Nephron (organoid): ENCODE data around the gene PRKAR1B.

Experiments
- H3K27ac Mint-ChIP-seq, 3 experiments: 2 replicates each; pipeline ENCODE4 v1.8.0; 2020; ENCODE audit warnings: mixed read lengths in 3 of 3, mild to moderate bottlenecking in 2 of 3, moderate library complexity in 1 of 3
- H3K27me3 Mint-ChIP-seq: 2 replicates; pipeline ENCODE4 v1.8.0; 2021; ENCODE audit warnings: low read depth, mild to moderate bottlenecking, moderate library complexity, mixed read lengths
- H3K36me3 Mint-ChIP-seq: 2 replicates; pipeline ENCODE4 v1.8.0; 2020; ENCODE audit warnings: low read depth, mixed read lengths
- H3K4me1 Mint-ChIP-seq: 2 replicates; pipeline ENCODE4 v1.8.0; 2020; ENCODE audit warnings: mixed read lengths
- H3K4me3 Mint-ChIP-seq, 3 experiments: 2 replicates each; pipeline ENCODE4 v1.8.0; 2020; ENCODE audit warnings: mild to moderate bottlenecking in 3 of 3, mixed read lengths in 3 of 3, moderate library complexity in 2 of 3
- H3K9me3 Mint-ChIP-seq: 2 replicates; pipeline ENCODE4 v1.8.0; 2020; ENCODE audit warnings: mixed read lengths
- TF ChIP-seq, protein P1 (sequence below), 3 experiments: fragments of 200-600 bp; sonication (generic); IDR thresholded peaks; one replicate each; pipeline ENCODE4 v1.5.0; 2021; ENCODE audit warnings: antibody characterized with exemption in 3 of 3; ENCODE audit not compliant: unreplicated experiment in 3 of 3

Gene PRKAR1B

DNA sequence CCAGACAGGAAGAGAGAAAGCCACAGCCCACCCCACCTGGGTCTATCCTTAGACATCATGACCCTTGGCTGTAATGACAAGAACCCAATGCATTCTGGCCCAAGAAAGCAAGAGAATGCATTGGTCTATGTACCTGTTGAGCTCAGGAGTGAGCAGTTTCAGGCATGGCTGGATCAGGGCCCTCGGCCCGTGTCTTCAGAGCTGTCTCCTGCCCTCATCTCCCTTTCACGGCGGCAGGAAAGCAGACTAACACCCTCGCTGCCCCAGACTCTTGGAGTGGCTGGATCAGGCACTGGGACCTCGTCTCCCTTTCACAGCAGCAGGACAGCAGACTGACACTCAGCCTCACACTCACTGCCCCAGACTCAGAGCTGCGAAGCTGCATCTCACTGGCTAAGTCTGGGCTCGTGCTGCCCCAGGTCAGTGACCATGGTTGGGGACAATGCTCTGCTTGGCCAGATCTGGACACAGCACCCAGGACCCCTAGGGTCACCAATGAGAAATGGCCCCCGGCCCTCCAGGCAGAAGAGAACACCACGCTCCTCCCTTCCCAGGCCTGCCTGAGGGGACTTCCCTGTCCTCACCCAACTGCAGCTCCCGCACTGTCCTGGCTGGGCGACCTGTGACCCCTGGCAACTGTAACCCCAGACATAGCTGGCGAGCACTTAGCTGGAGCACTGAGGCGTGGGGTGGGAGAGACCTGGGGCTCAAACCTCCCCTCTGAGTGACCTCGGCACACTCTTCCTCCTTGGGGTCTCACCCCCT, 194.5 kb downstream of the PRKAR1B start:
- no peaks in the 10 kb centered on the region for H3K9me3 Mint-ChIP-seq
- H3K27me3 Mint-ChIP-seq, result peaks cover 20% of the 10 kb centered on the region

DNA sequence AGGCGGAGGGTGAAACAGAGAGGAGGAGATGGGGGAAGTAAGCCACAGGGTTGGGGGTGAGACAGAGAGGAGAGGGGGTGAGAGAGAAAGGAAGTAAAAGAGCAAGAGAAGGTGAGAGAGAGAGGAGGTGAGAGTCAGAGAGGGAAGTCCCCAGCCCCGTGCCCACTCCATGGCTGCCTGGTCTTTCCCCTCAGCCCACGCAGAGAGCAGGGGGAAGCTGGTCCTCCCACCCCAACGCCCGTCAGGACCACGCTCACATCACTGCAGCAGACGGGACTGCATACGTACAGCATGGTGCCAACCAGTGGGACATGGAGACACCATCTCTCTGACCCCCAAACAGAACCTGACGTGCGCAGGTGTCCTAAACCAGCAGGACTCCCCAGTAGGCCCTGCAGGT, 195.3 kb downstream of the PRKAR1B start:
- Mint-ChIP-seq H3K9me3 (no peaks in the 10 kb centered on the region), H3K36me3 (no peaks in the 10 kb centered on the region), H3K4me1 (no peaks in the 10 kb centered on the region), H3K27me3 (peaks cover 20% of the 10 kb centered on the region), H3K27ac (no peak overlapping the region), H3K4me3 (no peak overlapping the region)
- TF ChIP-seq, protein P1, sequence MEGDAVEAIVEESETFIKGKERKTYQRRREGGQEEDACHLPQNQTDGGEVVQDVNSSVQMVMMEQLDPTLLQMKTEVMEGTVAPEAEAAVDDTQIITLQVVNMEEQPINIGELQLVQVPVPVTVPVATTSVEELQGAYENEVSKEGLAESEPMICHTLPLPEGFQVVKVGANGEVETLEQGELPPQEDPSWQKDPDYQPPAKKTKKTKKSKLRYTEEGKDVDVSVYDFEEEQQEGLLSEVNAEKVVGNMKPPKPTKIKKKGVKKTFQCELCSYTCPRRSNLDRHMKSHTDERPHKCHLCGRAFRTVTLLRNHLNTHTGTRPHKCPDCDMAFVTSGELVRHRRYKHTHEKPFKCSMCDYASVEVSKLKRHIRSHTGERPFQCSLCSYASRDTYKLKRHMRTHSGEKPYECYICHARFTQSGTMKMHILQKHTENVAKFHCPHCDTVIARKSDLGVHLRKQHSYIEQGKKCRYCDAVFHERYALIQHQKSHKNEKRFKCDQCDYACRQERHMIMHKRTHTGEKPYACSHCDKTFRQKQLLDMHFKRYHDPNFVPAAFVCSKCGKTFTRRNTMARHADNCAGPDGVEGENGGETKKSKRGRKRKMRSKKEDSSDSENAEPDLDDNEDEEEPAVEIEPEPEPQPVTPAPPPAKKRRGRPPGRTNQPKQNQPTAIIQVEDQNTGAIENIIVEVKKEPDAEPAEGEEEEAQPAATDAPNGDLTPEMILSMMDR (IDR thresholded peaks at IDR 0.05; ENCODE audit: unreplicated experiment in 3 of 3), result no peak

More for the DNA sequence above, 194.5 kb downstream of the PRKAR1B start:
- H3K36me3 Mint-ChIP-seq, result no peaks in the 10 kb centered on the region
- no peak overlapping the region for H3K27ac Mint-ChIP-seq
- H3K4me1 Mint-ChIP-seq, result no peaks in the 10 kb centered on the region
- H3K4me3 Mint-ChIP-seq, result no peak overlapping the region
- TF ChIP-seq, protein P1 (IDR thresholded peaks at IDR 0.05; ENCODE audit: unreplicated experiment in 3 of 3), result no peak

DNA sequence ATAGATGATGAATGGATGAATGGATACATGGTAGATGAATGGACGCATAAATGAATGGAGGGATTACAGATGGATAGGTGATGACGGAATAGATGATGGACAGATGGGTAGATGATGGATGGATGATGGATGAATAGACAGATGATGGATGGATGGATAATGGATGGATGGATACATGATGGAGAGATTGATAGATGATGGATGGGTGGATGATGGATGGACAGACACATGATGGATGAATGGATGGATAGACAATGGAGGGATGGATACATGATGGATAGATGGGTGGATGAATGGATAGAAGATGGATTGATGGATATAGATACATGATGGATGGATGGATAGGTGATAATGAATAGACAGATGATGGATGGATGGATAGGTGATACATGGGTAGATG, 198.6 kb downstream of the PRKAR1B start:
- H3K4me1 Mint-ChIP-seq, result peaks cover 4% of the 10 kb centered on the region
- no peaks in the 10 kb centered on the region for H3K9me3 Mint-ChIP-seq
- H3K27ac Mint-ChIP-seq, result no peak overlapping the region
- H3K36me3 Mint-ChIP-seq, result no peaks in the 10 kb centered on the region
- peaks cover 25% of the 10 kb centered on the region for H3K27me3 Mint-ChIP-seq
- no peak overlapping the region for H3K4me3 Mint-ChIP-seq
- TF ChIP-seq, protein P1 (IDR thresholded peaks at IDR 0.05; ENCODE audit: unreplicated experiment in 3 of 3), result no peak

DNA sequence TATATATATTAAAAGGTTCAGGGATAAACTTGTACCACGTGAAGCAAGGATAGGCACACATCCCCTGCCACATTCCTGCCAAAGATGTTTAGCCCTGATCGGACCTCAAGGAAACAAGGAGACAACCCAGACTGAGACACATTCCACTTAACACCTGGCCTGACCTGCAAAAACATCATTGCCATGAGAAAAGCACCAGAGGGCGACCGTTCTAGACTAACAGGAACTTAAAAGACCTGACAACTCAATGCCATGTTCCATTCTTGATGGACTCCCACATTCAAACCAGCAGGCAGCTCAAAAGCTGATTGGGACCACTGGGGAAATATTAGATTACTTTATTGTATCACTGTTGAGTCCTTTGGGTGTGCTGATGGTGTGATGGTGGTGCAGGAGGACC, 199.4 kb downstream of the PRKAR1B start:
- H3K4me3 Mint-ChIP-seq, result no peak overlapping the region
- no peaks in the 10 kb centered on the region for H3K9me3 Mint-ChIP-seq
- H3K27me3 Mint-ChIP-seq, result peaks cover 32% of the 10 kb centered on the region
- H3K36me3 Mint-ChIP-seq, result no peaks in the 10 kb centered on the region
- H3K27ac Mint-ChIP-seq, result no peak overlapping the region
- peaks cover 4% of the 10 kb centered on the region for H3K4me1 Mint-ChIP-seq
- TF ChIP-seq, protein P1 (IDR thresholded peaks at IDR 0.05; ENCODE audit: unreplicated experiment in 3 of 3), result no peak

DNA sequence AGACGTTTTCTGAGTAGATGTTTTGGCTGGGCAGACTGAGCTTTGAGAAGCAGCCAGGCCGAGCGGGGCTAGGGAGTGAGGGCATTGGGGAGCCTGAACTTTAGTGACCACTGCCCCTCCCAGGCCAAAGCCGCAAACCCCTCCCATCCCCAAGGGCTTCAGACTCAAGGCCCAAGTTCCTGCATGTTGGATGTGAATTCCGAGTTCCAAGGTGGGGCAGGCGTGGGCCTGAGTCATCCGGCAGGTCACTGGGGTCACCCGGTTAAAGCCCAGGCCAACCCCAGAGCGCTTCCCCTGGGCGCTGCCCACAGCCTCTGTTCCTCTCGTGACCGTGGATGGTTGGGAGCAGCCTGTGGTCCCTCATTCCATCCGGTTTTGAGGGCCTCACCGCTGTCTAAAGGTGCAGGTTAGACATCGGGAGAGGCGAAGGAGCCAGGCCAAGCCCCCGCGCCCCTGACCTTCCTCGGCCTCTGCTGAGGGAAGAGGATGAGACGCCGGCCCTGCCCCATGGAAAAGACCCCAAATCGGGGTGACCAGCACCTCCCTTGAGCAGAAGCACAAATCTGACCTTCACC, 200.5 kb downstream of the PRKAR1B start:
- Mint-ChIP-seq H3K27me3 (peaks cover 37% of the 10 kb centered on the region), H3K9me3 (no peaks in the 10 kb centered on the region), H3K27ac (no peak overlapping the region), H3K4me3 (no peak overlapping the region), H3K4me1 (peaks cover 4% of the 10 kb centered on the region), H3K36me3 (no peaks in the 10 kb centered on the region)
- TF ChIP-seq, protein P1 (IDR thresholded peaks at IDR 0.05; ENCODE audit: unreplicated experiment in 3 of 3), result no peak

DNA sequence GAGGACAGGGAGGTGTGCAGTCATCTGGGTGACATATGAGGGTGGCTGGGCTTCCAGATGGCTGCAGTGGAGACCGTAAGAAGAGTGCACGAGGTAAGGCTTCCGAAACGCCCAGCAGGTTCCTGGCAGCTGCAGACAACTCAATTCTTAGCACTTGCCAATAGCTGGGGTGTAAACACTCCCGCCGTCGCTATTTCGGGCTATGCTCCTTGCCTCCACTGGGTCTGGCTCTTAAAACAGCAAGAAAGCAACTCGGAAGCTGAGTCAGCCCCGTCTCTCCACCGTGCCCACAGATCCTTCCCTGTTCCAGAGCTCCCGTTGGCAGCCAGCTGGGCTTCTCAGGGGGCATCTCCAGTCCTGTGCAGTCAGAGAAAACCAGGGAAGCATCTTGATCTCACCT, 201.3 kb downstream of the PRKAR1B start:
- H3K9me3 Mint-ChIP-seq, result no peaks in the 10 kb centered on the region
- H3K4me1 Mint-ChIP-seq, result peaks cover 4% of the 10 kb centered on the region

More for the DNA sequence above, 201.3 kb downstream of the PRKAR1B start:
- Mint-ChIP-seq H3K27me3 (peaks cover 41% of the 10 kb centered on the region), H3K36me3 (no peaks in the 10 kb centered on the region), H3K27ac (no peak overlapping the region), H3K4me3 (no peak overlapping the region)
- TF ChIP-seq, protein P1 (IDR thresholded peaks at IDR 0.05; ENCODE audit: unreplicated experiment in 3 of 3), result no peak
